K562 (cell line): ENCODE measurements around the gene POLR2H. TPM values are rescaled to one million over a fixed set of nuclear protein-coding genes. Genes with fewer than 3 reads are reported as not detected.

Experiments used
- BRD4 ChIP-seq: fragments of 200-600 bp; sonication (generic); IDR thresholded peaks from 2 replicates; pipeline ENCODE4 v1.6.1; 2017; ENCODE audit warnings: inconsistent platforms
- BRF1 ChIP-seq: IDR thresholded peaks from 3 replicates; pipeline ENCODE4 v1.6.1; 2011; ENCODE audit warnings: borderline replicate concordance, mild to moderate bottlenecking; ENCODE audit not compliant: insufficient read length; ENCODE audit errors: extremely low read depth
- DNMT1 ChIP-seq: fragments of 450-650 bp; IDR thresholded peaks from 2 replicates; pipeline ENCODE4 v1.6.1; 2016; ENCODE audit warnings: antibody characterized with exemption, mild to moderate bottlenecking
- FOSL1 ChIP-seq: fragments of 200-800 bp; sonication (Bioruptor generic); conservative IDR thresholded peaks from 2 replicates; pipeline ENCODE4 v1.6.1; 2016; ENCODE audit warnings: missing genetic modification characterization, missing compliant biosample characterization
- GABPB1 ChIP-seq: sonication (generic); formaldehyde crosslinking; IDR thresholded peaks from 2 replicates; pipeline ENCODE4 v1.8.0; 2022; ENCODE audit warnings: mild to moderate bottlenecking, missing genetic modification reagents
- GATAD2A ChIP-seq: fragments of 450-650 bp; IDR thresholded peaks from 2 replicates; pipeline ENCODE4 v1.6.1; 2017
- ILF3 ChIP-seq: fragments of 450-650 bp; IDR thresholded peaks from 2 replicates; pipeline ENCODE4 v1.6.1; 2018; ENCODE audit warnings: antibody characterized with exemption, mild to moderate bottlenecking, moderate library complexity, borderline replicate concordance
- JUNB ChIP-seq: fragments of 450-650 bp; formaldehyde crosslinking; conservative IDR thresholded peaks from 2 replicates; pipeline ENCODE4 v1.4.0; 2020; ENCODE audit warnings: mild to moderate bottlenecking
- JUND ChIP-seq, 2 experiments: IDR thresholded peaks; 2 replicates in 1 of 2; 3 replicates in 1 of 2; pipeline ENCODE4 v1.6.1; 2011; ENCODE audit warnings: borderline replicate concordance in 2 of 2, low read depth in 2 of 2, low read length in 2 of 2, improper control_type of control experiment in 1 of 2, missing biosample characterization in 1 of 2, missing genetic modification characterization in 1 of 2, missing genetic modification reagents in 1 of 2
- KLF1 ChIP-seq: fragments of 450-650 bp; IDR thresholded peaks from 2 replicates; pipeline ENCODE4 v1.6.1; 2016; ENCODE audit warnings: missing genetic modification characterization, missing compliant biosample characterization
- KLF10 ChIP-seq: fragments of 250-450 bp; sonication (Bioruptor Pico); IDR thresholded peaks from 2 replicates; pipeline ENCODE4 v1.6.1; 2021; ENCODE audit warnings: matching md5 sums
- MAFG ChIP-seq: fragments of 450-650 bp; conservative IDR thresholded peaks from 2 replicates; pipeline ENCODE4 v1.6.1; 2016; ENCODE audit warnings: missing genetic modification characterization, missing compliant biosample characterization
- MAFK ChIP-seq: IDR thresholded peaks from 2 replicates; pipeline ENCODE4 v1.6.1; 2011; ENCODE audit warnings: low read length, improper control_type of control experiment
- MTF1 ChIP-seq: fragments of 250-450 bp; sonication (Bioruptor Pico); IDR thresholded peaks from 2 replicates; pipeline ENCODE4 v1.9.0; 2021; ENCODE audit warnings: moderate library complexity, mild to moderate bottlenecking, inconsistent platforms, borderline replicate concordance
- PATZ1 ChIP-seq: fragments of 250-450 bp; sonication (Bioruptor Pico); IDR thresholded peaks from 2 replicates; pipeline ENCODE4 v1.5.0; 2020; ENCODE audit warnings: mild to moderate bottlenecking, borderline replicate concordance
- POLR2AphosphoS2 ChIP-seq: IDR thresholded peaks from 2 replicates; pipeline ENCODE4 v1.6.1; 2012; ENCODE audit warnings: low read length, improper control_type of control experiment
- POLR2G ChIP-seq: fragments of 200-400 bp; formaldehyde crosslinking; IDR thresholded peaks from 2 replicates; pipeline ENCODE4 v1.6.1; 2017; ENCODE audit warnings: low read depth, mild to moderate bottlenecking, antibody characterized with exemption, low read length, moderate library complexity
- PTBP1 ChIP-seq: fragments of 200-400 bp; formaldehyde crosslinking; IDR thresholded peaks from 2 replicates; pipeline ENCODE4 v1.6.1; 2017; ENCODE audit warnings: low read depth, low read length
- RBFOX2 ChIP-seq: fragments of 200-400 bp; formaldehyde crosslinking; IDR thresholded peaks from 2 replicates; pipeline ENCODE4 v1.6.1; 2017; ENCODE audit warnings: low read depth, mild to moderate bottlenecking, low read length, moderate library complexity
- SMARCC2 ChIP-seq: fragments of 450-650 bp; IDR thresholded peaks from 2 replicates; pipeline ENCODE4 v1.6.1; 2017; ENCODE audit warnings: antibody characterized with exemption, moderate library complexity, mild to moderate bottlenecking, low read depth
- THAP12 ChIP-seq: fragments of 250-450 bp; sonication (Bioruptor Pico); IDR thresholded peaks from 2 replicates; pipeline ENCODE4 v1.9.0; 2021; ENCODE audit warnings: mild to moderate bottlenecking, inconsistent platforms
- ZNF140 ChIP-seq: fragments of 250-450 bp; sonication (Bioruptor Pico); IDR thresholded peaks from 2 replicates; pipeline ENCODE4 v1.8.0; 2021; ENCODE audit warnings: moderate library complexity, mild to moderate bottlenecking, inconsistent platforms
- ZNF165 ChIP-seq: fragments of 250-450 bp; sonication (Bioruptor Pico); IDR thresholded peaks from 2 replicates; pipeline ENCODE4 v1.4.0; 2020; ENCODE audit warnings: borderline replicate concordance
- ZNF274 ChIP-seq: IDR thresholded peaks from 2 replicates; pipeline ENCODE4 v1.6.1; 2011; ENCODE audit warnings: low read depth, mild to moderate bottlenecking, low read length, moderate library complexity, borderline replicate concordance
- ZNF41 ChIP-seq: fragments of 250-450 bp; sonication (Bioruptor Pico); conservative IDR thresholded peaks from 2 replicates; pipeline ENCODE4 v1.4.0; 2020; ENCODE audit warnings: mild to moderate bottlenecking
- ZNF57 ChIP-seq: fragments of 450-650 bp; formaldehyde crosslinking; IDR thresholded peaks from 2 replicates; pipeline ENCODE4 v1.4.0; 2020; ENCODE audit warnings: mild to moderate bottlenecking, moderate library complexity
- polyA plus RNA-seq, 8 experiments: library from polyadenylated mRNA; depleted of rRNA in 4 of 8; stranded (reverse) in 5 of 8; unstranded in 3 of 8; fragments of >200 nt; fragmentation: Nextera tagmentation in 2 of 8; fragmentation: Illumina TruSeq in 1 of 8; extraction: Ambion mirVana in 2 of 8; extraction: Trizol in 1 of 8; gene quantifications; 2 replicates each; pipeline versions ENCODE4 v1.2.1 to v1.2.3, GENCODE V29; 2011 to 2014; ENCODE audit warnings: inconsistent platforms in 1 of 8, missing spikeins in 1 of 8
- total RNA-seq, 7 experiments: library from RNA; depleted of rRNA in 6 of 7; stranded (reverse); fragments of >200 nt in 6 of 7; fragmentation: Illumina TruSeq in 2 of 7; extraction: Trizol in 2 of 7; gene quantifications; 2 replicates each; pipeline versions ENCODE4 v1.2.1 to v1.2.3, GENCODE V29; 2011 to 2021; ENCODE audit warnings: low replicate concordance in 1 of 7

Gene POLR2H
- total and polyA plus RNA-seq, 9 of the 15 experiments (the other 6 are each of a cell fraction or from before 2014, with no cell fraction given): 128 to 512 (median 220) TPM

GRCh38 chr3:184347321-184348056 lies 14.0 kb upstream of the POLR2H start (continued):
- TF ChIP-seq JUND (IDR thresholded peaks at IDR 0.05; ENCODE audit: borderline replicate concordance, low read depth, low read length) (peak; percentile 54; the same call in 1 of the 2 replicates), JUND (tag; IDR thresholded peaks at IDR 0.05; ENCODE audit: borderline replicate concordance, low read depth, low read length) (no peak; the same call in 2 of the 3 replicates), BRD4 (no peak), MAFK (peak; percentile 98), ZNF41 (CRISPR knock-in tag) (no peak), FOSL1 (tag) (peak; percentile 48; the same call in 1 of the 2 replicates), MAFG (peak; percentile 98), POLR2G (no peak), THAP12 (no peak), ZNF57 (CRISPR knock-in tag) (no peak), POLR2AphosphoS2 (no peak), SMARCC2 (peak; percentile 63; the same call in 1 of the 2 replicates), ILF3 (no peak), BRF1 (no peak), GABPB1 (CRISPR knock-in tag) (no peak), ZNF140 (CRISPR knock-in tag) (no peak), KLF1 (no peak), RBFOX2 (no peak), JUNB (CRISPR knock-in tag) (no peak), MTF1 (CRISPR knock-in tag) (no peak), ZNF165 (CRISPR knock-in tag) (no peak), ZNF274 (no peak), DNMT1 (no peak), PTBP1 (no peak), PATZ1 (CRISPR knock-in tag) (no peak; the same call in 1 of the 2 replicates), GATAD2A (no peak), KLF10 (CRISPR knock-in tag) (no peak)
